ENCODE data around the gene MORC3. TPM values are rescaled to one million over a fixed set of nuclear protein-coding genes. Genes with fewer than 3 reads are reported as not detected.

The MORC3 gene
- total and polyA plus RNA-seq, 9 donors: 34.7 to 51.6 (median 36.2) TPM

DNA sequence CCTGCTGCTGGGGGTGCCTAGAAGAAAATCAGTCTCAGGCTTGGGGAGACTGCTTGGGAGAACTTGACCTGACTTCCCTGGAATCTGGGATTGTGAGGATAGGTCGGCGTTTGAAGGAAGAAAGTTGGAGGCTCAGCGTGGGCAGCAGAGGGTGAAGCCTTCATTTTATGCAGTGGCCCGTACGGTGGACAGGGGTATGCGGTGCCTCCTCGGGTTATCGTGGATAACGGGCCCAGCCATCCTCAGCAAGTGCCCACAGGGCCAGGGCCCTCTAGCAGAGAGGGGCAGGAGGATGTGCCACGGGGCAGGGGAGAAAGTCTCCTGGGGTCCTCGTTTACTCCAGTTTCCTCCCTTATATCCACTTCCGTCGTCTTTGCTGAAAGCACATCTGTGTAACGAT is 99.2 kb downstream of the MORC3 start:
- DNase-seq: no peak
- no peak overlapping the region for H3K27ac ChIP-seq (ENCODE audit: low read length)
- 92% methylated on average over 8 of the region's 14 CpGs for WGBS (ENCODE audit: insufficient coverage)
- H3K9me3 ChIP-seq (replicated peaks; ENCODE audit: control insufficient read depth, low read depth, low read length): no peaks in the 10 kb centered on the region
- no peak overlapping the region for H3K4me3 ChIP-seq (ENCODE audit: low read length)
- H3K27me3 ChIP-seq (ENCODE audit: control insufficient read depth, insufficient read depth, low read length): no peaks in the 10 kb centered on the region
- peaks cover 9% of the 10 kb centered on the region for H3K4me1 ChIP-seq (ENCODE audit: control insufficient read depth, insufficient read depth, low read length)
- H3K36me3 ChIP-seq (ENCODE audit: control insufficient read depth, insufficient read depth, low read length): peaks cover 5% of the 10 kb centered on the region

DNA sequence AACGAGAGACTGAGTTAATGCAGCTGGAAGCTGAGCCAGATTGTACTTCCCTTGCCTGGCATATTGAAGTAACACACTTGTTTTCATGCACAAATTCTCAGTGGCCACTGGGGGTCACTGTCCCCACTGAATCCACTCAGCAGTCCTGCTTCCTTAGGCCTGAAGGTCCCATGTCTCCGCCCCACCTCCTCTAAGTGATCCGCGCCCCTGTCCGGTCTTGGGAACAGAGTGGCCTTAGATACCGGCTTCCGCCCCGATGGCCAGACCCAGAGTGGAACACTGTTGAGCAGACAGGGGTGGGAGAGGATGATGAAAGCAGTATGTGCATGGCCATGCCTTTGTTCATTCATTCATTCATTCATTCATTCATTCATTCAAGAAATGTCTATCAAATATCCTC is 100.0 kb downstream of the MORC3 start:
- 27% methylated on average over 2 of the region's 8 CpGs for WGBS (ENCODE audit: insufficient coverage)
- Histone ChIP-seq H3K27ac (ENCODE audit: low read length) (no peak overlapping the region), H3K4me1 (ENCODE audit: control insufficient read depth, insufficient read depth, low read length) (peaks cover 9% of the 10 kb centered on the region), H3K27me3 (ENCODE audit: control insufficient read depth, insufficient read depth, low read length) (no peaks in the 10 kb centered on the region), H3K4me3 (ENCODE audit: low read length) (no peak overlapping the region), H3K36me3 (ENCODE audit: control insufficient read depth, insufficient read depth, low read length) (peaks cover 3% of the 10 kb centered on the region), H3K9me3 (replicated peaks; ENCODE audit: control insufficient read depth, low read depth, low read length) (no peaks in the 10 kb centered on the region)
- peak; percentile 91 for DNase-seq

- H3K27me3 ChIP-seq (ENCODE audit: control insufficient read depth, insufficient read depth, low read length): no peaks in the 10 kb centered on the region
- no peak overlapping the region for H3K4me3 ChIP-seq (ENCODE audit: low read length)
- no peaks in the 10 kb centered on the region for H3K9me3 ChIP-seq (replicated peaks; ENCODE audit: control insufficient read depth, low read depth, low read length)
- peaks cover 3% of the 10 kb centered on the region for H3K36me3 ChIP-seq (ENCODE audit: control insufficient read depth, insufficient read depth, low read length)
- no peak overlapping the region for H3K27ac ChIP-seq (ENCODE audit: low read length)
- H3K4me1 ChIP-seq (ENCODE audit: control insufficient read depth, insufficient read depth, low read length): peaks cover 9% of the 10 kb centered on the region
- WGBS (ENCODE audit: insufficient coverage): 90% methylated on average over 11 of the region's 18 CpGs
- DNase-seq: no peak
These were observed 100.8 kb downstream of the MORC3 start for GRCh38 chr21:36420571-36421339.

- H3K9me3 ChIP-seq (replicated peaks; ENCODE audit: control insufficient read depth, low read depth, low read length): no peaks in the 10 kb centered on the region
- H3K4me1 ChIP-seq (ENCODE audit: control insufficient read depth, insufficient read depth, low read length): peaks cover 9% of the 10 kb centered on the region
- H3K36me3 ChIP-seq (ENCODE audit: control insufficient read depth, insufficient read depth, low read length): no peaks in the 10 kb centered on the region
- WGBS (ENCODE audit: insufficient coverage): 55% methylated on average over 18 of the region's 28 CpGs
- peak; percentile 25 for DNase-seq
- H3K27ac ChIP-seq (ENCODE audit: low read length): no peak overlapping the region
- H3K4me3 ChIP-seq (ENCODE audit: low read length): no peak overlapping the region
- no peaks in the 10 kb centered on the region for H3K27me3 ChIP-seq (ENCODE audit: control insufficient read depth, insufficient read depth, low read length)
These were observed 102.5 kb downstream of the MORC3 start for GRCh38 chr21:36422279-36423098.

DNA sequence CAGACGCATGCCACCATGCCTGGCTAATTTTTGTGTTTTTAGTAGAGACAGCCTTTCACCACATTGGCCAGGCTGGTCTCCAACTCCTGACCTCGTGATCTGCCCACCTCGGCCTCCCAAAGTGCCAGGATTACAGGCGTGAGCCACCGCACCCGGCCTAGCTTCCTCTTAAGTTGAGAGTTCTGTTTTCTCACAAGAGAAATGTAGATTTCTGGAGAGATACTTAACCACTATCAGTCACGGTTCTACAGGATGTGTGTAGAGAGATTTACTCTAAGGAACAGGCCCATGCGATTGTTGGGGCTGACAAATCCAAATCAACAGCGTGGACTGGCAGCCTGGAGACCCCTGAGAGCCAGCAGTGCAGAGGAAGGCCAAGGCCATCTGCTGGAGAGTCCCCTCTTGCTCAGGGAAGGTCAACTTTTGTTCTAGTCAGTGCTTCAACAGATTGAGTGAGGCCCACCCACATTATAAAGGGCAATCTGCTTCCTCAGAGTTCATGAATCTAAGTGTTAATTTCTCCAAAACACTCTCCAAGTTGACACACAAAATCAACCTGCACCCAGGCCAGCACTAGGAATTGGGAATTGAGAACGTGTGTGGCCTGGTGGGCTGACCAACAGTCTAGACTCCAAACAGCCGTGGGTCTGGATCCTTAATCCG is 103.9 kb downstream of the MORC3 start:
- H3K9me3 ChIP-seq (replicated peaks; ENCODE audit: control insufficient read depth, low read depth, low read length): no peaks in the 10 kb centered on the region
- H3K4me3 ChIP-seq (ENCODE audit: low read length): no peak overlapping the region
- WGBS (ENCODE audit: insufficient coverage): 44% methylated on average over 2 of the region's 12 CpGs

DNA sequence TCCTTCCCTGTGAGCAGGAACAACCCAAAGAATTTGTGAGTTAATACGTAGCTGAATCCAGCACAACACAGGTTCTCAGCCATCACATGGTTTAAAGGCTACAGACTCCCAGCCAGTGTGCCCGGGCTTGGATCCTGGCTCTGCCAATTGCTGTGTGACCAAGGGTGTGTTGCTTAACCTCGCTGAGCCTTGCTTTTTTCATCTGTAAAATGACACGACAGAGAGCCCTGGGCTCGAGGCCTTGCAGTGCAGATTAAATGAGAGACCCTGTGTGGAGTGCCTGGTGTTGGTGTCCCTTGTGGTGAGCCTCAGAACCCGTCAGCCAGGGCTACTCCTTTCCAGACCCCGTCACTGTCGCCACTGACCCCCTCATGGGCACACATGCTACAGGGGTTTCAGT is 104.6 kb downstream of the MORC3 start:
- Histone ChIP-seq H3K4me3 (ENCODE audit: low read length) (no peak overlapping the region), H3K36me3 (ENCODE audit: control insufficient read depth, insufficient read depth, low read length) (no peaks in the 10 kb centered on the region), H3K27ac (ENCODE audit: low read length) (no peak overlapping the region), H3K9me3 (replicated peaks; ENCODE audit: control insufficient read depth, low read depth, low read length) (no peaks in the 10 kb centered on the region), H3K27me3 (ENCODE audit: control insufficient read depth, insufficient read depth, low read length) (no peaks in the 10 kb centered on the region), H3K4me1 (ENCODE audit: control insufficient read depth, insufficient read depth, low read length) (peaks cover 13% of the 10 kb centered on the region)
- WGBS (ENCODE audit: insufficient coverage): 92% methylated on average over 4 of the region's 8 CpGs
- DNase-seq: no peak

More for the DNA sequence above, 103.9 kb downstream of the MORC3 start:
- Histone ChIP-seq H3K4me1 (ENCODE audit: control insufficient read depth, insufficient read depth, low read length) (peaks cover 9% of the 10 kb centered on the region), H3K36me3 (ENCODE audit: control insufficient read depth, insufficient read depth, low read length) (no peaks in the 10 kb centered on the region), H3K27ac (ENCODE audit: low read length) (no peak overlapping the region), H3K27me3 (ENCODE audit: control insufficient read depth, insufficient read depth, low read length) (no peaks in the 10 kb centered on the region)
- peak; percentile 34 for DNase-seq

GRCh38 chr21:36425286-36425685 is 105.3 kb downstream of the MORC3 start:
- peak; percentile 78 for DNase-seq
- no peak overlapping the region for H3K27ac ChIP-seq (ENCODE audit: low read length)
- 8% methylated on average over 6 of the region's 9 CpGs for WGBS (ENCODE audit: insufficient coverage)
- H3K27me3 ChIP-seq (ENCODE audit: control insufficient read depth, insufficient read depth, low read length): no peaks in the 10 kb centered on the region
- no peak overlapping the region for H3K4me3 ChIP-seq (ENCODE audit: low read length)
- no peaks in the 10 kb centered on the region for H3K9me3 ChIP-seq (replicated peaks; ENCODE audit: control insufficient read depth, low read depth, low read length)
- no peaks in the 10 kb centered on the region for H3K36me3 ChIP-seq (ENCODE audit: control insufficient read depth, insufficient read depth, low read length)
- peaks cover 20% of the 10 kb centered on the region for H3K4me1 ChIP-seq (ENCODE audit: control insufficient read depth, insufficient read depth, low read length)

Other genes with a start within 250 kb of the MORC3 start
- 4.0 TPM for gene CBR3, start 185.1 kb upstream of the MORC3 start, total RNA-seq
- gene CBR3, start 185.1 kb upstream of the MORC3 start, polyA plus RNA-seq (ENCODE audit: insufficient read depth in 1 of 8, insufficient read length in 8 of 8, low replicate concordance in 1 of 8): 1 to 10 TPM; 2.2 to 4.1 (median 3.2) TPM
- 4.2 TPM for gene DOP1B, start 163.4 kb upstream of the MORC3 start, total RNA-seq
- gene DOP1B, start 163.4 kb upstream of the MORC3 start, polyA plus RNA-seq (ENCODE audit: insufficient read depth in 1 of 8, insufficient read length in 8 of 8, low replicate concordance in 1 of 8): 1 to 10 TPM; 5.2 to 8.9 (median 6.3) TPM
- 2.4 TPM for gene CHAF1B, start 65.2 kb downstream of the MORC3 start, total RNA-seq
- gene CHAF1B, start 65.2 kb downstream of the MORC3 start, polyA plus RNA-seq (ENCODE audit: insufficient read depth in 1 of 8, insufficient read length in 8 of 8, low replicate concordance in 1 of 8): 1 to 10 TPM; 4.0 to 5.7 (median 4.5) TPM
- gene CLDN14, start 159.9 kb downstream of the MORC3 start, total RNA-seq: 4.1 TPM
- 1 to 10 TPM in 6 of 8 donors, under 1 TPM in 2; 0.18 to 8.1 (median 3.6) TPM for gene CLDN14, start 159.9 kb downstream of the MORC3 start, polyA plus RNA-seq (ENCODE audit: insufficient read depth in 1 of 8, insufficient read length in 8 of 8, low replicate concordance in 1 of 8)